Endothelial cell of umbilical vein (primary cell): Measurements from ENCODE around the gene PTH1R. TPM values are rescaled to one million over a fixed set of nuclear protein-coding genes. Genes with fewer than 3 reads are reported as not detected.

Experiments
- BruUV-seq: library from RNA; stranded (reverse); fragments of 400-500 nt; replicated peaks from 2 replicates; lab custom pipeline; 2021; lab: Mats Ljungman, UMichigan
- CTCF ChIA-PET: fragments of 300-600, 350-600 bp; sonication (Branson Sonifier 250); formaldehyde crosslinking; loops from one replicate; lab custom pipeline; 2021; ENCODE audit warnings: antibody characterized with exemption, inconsistent platforms; lab: Charles Lee
- POLR2A ChIA-PET: fragments of 300-600, 350-600 bp; sonication (Branson Sonifier 250); formaldehyde crosslinking; loops from one replicate; lab custom pipeline; 2021; ENCODE audit warnings: antibody characterized with exemption, inconsistent platforms; lab: Charles Lee
- DNase-seq: peaks from one replicate; pipeline ENCODE4 v3.0.0-alpha.2; 2011; ENCODE audit warnings: low read depth, low spot score
- FAIRE-seq: peaks from 2 replicates; lab custom pipeline; 2011; peaks lifted over from hg19 to GRCh38; lab: Jason Lieb, UNC
- H2AFZ ChIP-seq: 2 replicates; pipeline ENCODE4 v1.6.0; 2012; ENCODE audit warnings: low read depth, low read length, control low read depth, inconsistent platforms
- H3K27ac ChIP-seq: 2 replicates; pipeline ENCODE4 v1.5.1; 2011; ENCODE audit warnings: low read depth, mild to moderate bottlenecking, control low read depth, low read length, moderate library complexity; ENCODE audit not compliant: insufficient read depth
- H3K27me3 ChIP-seq, 2 experiments: 2 replicates each; pipeline versions ENCODE4 v1.6.0 to v1.6.1; 2011; ENCODE audit warnings: low read length in 2 of 2, mixed read lengths in 1 of 2; ENCODE audit not compliant: control insufficient read depth in 2 of 2, insufficient read depth in 2 of 2
- H3K36me3 ChIP-seq, 2 experiments: 2 replicates in 1 of 2; 3 replicates in 1 of 2; pipeline ENCODE4 v1.5.1; 2011; ENCODE audit warnings: low read length in 2 of 2, mild to moderate bottlenecking in 1 of 2, moderate library complexity in 1 of 2; ENCODE audit not compliant: control insufficient read depth in 2 of 2, insufficient read depth in 2 of 2; ENCODE audit errors: extremely low read depth in 1 of 2
- H3K4me1 ChIP-seq: 3 replicates; pipeline ENCODE4 v1.5.1; 2011; ENCODE audit warnings: mild to moderate bottlenecking, low read length; ENCODE audit not compliant: control insufficient read depth, insufficient read depth; ENCODE audit errors: extremely low read depth
- H3K4me2 ChIP-seq: 2 replicates; pipeline ENCODE4 v1.6.1; 2011; ENCODE audit warnings: low read length, control low read depth, mixed read lengths; ENCODE audit not compliant: insufficient read depth
- H3K4me3 ChIP-seq, 3 experiments: fragments of 200-600 bp in 1 of 3; sonication (generic), shearing (Covaris generic) in 1 of 3; replicated peaks in 1 of 3; 2 replicates each; pipeline ENCODE4 v1.5.1; 2011 to 2016; ENCODE audit warnings: control low read depth in 3 of 3, low read length in 3 of 3, mild to moderate bottlenecking in 2 of 3, inconsistent platforms in 1 of 3, low read depth in 1 of 3, moderate library complexity in 1 of 3; ENCODE audit not compliant: insufficient read depth in 1 of 3
- H3K79me2 ChIP-seq: 2 replicates; pipeline ENCODE4 v1.6.0; 2012; ENCODE audit warnings: low read length, inconsistent platforms; ENCODE audit not compliant: control insufficient read depth, insufficient read depth
- H3K9ac ChIP-seq: replicated peaks from 2 replicates; pipeline ENCODE3; 2011; ENCODE audit warnings: low read length, control low read depth; ENCODE audit not compliant: insufficient read depth; ENCODE audit errors: extremely low read depth
- H3K9me1 ChIP-seq: replicated peaks from 3 replicates; pipeline ENCODE4 v1.6.0; 2011; ENCODE audit warnings: mild to moderate bottlenecking, low read length; ENCODE audit not compliant: control insufficient read depth, insufficient read depth; ENCODE audit errors: extremely low read depth
- H3K9me3 ChIP-seq: replicated peaks from 2 replicates; pipeline ENCODE4 v1.5.1; 2012; ENCODE audit warnings: low read length, inconsistent platforms; ENCODE audit not compliant: control insufficient read depth, insufficient read depth
- H4K20me1 ChIP-seq: replicated peaks from 2 replicates; pipeline ENCODE3; 2011; ENCODE audit warnings: mild to moderate bottlenecking, low read length; ENCODE audit not compliant: control insufficient read depth, insufficient read depth; ENCODE audit errors: extremely low read depth
- EZH2 ChIP-seq: IDR thresholded peaks from 2 replicates; pipeline ENCODE4 v1.6.1; 2012; ENCODE audit warnings: borderline replicate concordance, low read depth, mild to moderate bottlenecking, moderate library complexity, low read length, inconsistent platforms; ENCODE audit not compliant: severe bottlenecking
- FOS ChIP-seq: IDR thresholded peaks from 2 replicates; pipeline ENCODE4 v1.6.1; 2011; ENCODE audit warnings: mild to moderate bottlenecking, low read length, moderate library complexity, borderline replicate concordance; ENCODE audit not compliant: insufficient read depth
- MYC ChIP-seq: IDR thresholded peaks from one replicate; pipeline ENCODE4 v1.6.1; 2011; ENCODE audit warnings: mild to moderate bottlenecking, low read depth, low read length
- POLR2A ChIP-seq: IDR thresholded peaks from 2 replicates; pipeline ENCODE4 v1.6.1; 2012; ENCODE audit warnings: low read depth, mild to moderate bottlenecking, control low read depth, low read length
- dilution Hi-C: fragments of 300-500 bp; cut with MboI; formaldehyde crosslinking; loops from one replicate; pipeline ENCODE4 v1.15.0; 2019; ENCODE audit warnings: low sequenced_read_pairs; ENCODE audit not compliant: extremely low pct_ligation_motif_present
- intact Hi-C: fragments of 100-400 bp; cut with micrococcal nuclease; formaldehyde crosslinking; loops from one replicate; pipeline ENCODE4 v1.10.0; 2022
- polyA plus RNA-seq, 4 experiments: library from polyadenylated mRNA; depleted of rRNA in 3 of 4; stranded (reverse) in 3 of 4; unstranded in 1 of 4; fragments of >200 nt; gene quantifications; 2 replicates each; pipeline versions ENCODE4 v1.2.1 to v1.2.3, GENCODE V29; 2011 to 2012; ENCODE audit warnings: missing spikeins in 1 of 4
- total RNA-seq: library from RNA; stranded (reverse); gene quantifications from 2 replicates; pipeline ENCODE4 v1.2.3, GENCODE V29; 2021
- TF ChIP-seq, protein P1 (sequence below): IDR thresholded peaks from 2 replicates; pipeline ENCODE4 v1.6.1; 2011; ENCODE audit not compliant: insufficient read depth, insufficient read length
- TF ChIP-seq, protein P2 (sequence below), 2 donors: IDR thresholded peaks; 1 replicate in 1 of 2; 2 replicates in 1 of 2; pipeline ENCODE4 v1.5.1; 2011; ENCODE audit warnings: low read length in 2 of 2, mild to moderate bottlenecking in 2 of 2, moderate library complexity in 2 of 2, control low read depth in 1 of 2, inconsistent platforms in 1 of 2, low read depth in 1 of 2; ENCODE audit not compliant: insufficient read depth in 1 of 2; ENCODE audit errors: extremely low read depth in 1 of 2

The PTH1R gene
- total and polyA plus RNA-seq, 2 donors (not counting 3 experiments of a cell fraction or from before 2014, with no cell fraction given) = 0.08 to 0.46 TPM

DNA sequence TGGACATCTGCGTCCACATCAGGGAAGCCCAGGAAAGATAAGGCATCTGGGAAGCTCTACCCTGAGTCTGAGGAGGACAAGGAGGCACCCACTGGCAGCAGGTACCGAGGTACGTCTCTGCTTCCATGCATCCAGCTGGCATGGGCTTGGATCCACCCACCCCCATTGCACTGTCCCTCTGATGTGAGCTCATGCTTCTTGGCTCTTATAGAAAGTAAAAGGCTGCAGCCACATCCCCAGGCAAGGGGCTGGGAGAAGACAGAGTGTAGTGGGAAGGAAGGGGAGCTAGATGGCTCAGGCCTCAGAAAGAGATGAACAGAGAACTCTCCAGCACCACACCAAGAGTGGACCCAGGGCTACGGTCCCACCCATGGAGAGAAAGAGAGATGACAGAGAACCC lies 18.2 kb downstream of the PTH1R start:
- H3K4me2 ChIP-seq = no peak overlapping the region
- intact Hi-C loops (loop anchor here (1.0 to 10.0 kb wide), 3 partner anchors 29 to 411 kb away; no protein-coding TSS in a partner anchor), dilution Hi-C loops (no loop called here)
- H4K20me1 ChIP-seq = no peaks in the 10 kb centered on the region
- no peak overlapping the region for H3K27ac ChIP-seq
- H3K4me1 ChIP-seq = peaks cover 6% of the 10 kb centered on the region
- H3K27me3 ChIP-seq = no peaks in the 10 kb centered on the region
- H3K9me3 ChIP-seq = no peaks in the 10 kb centered on the region
- ChIA-PET POLR2A (interaction anchor here (0.6 kb wide), 1 partner anchor 77 kb away, joined by 3 read pairs; no protein-coding TSS in a partner anchor), CTCF (interaction anchor here (0.6 to 4.4 kb wide), 15 partner anchors 10 to 232 kb away, joined by 3 to 31 read pairs (median 5); no protein-coding TSS in a partner anchor)
- H3K36me3 ChIP-seq = no peaks in the 10 kb centered on the region
- H2AFZ ChIP-seq = no peak overlapping the region
- no peak for DNase-seq
- FAIRE-seq = no peak
- BruUV-seq = no TSS peak
- H3K9me1 ChIP-seq = no peaks in the 10 kb centered on the region
- H3K9ac ChIP-seq = no peak overlapping the region
- no peak overlapping the region for H3K4me3 ChIP-seq
- H3K79me2 ChIP-seq = no peaks in the 10 kb centered on the region
- TF ChIP-seq, protein P1, sequence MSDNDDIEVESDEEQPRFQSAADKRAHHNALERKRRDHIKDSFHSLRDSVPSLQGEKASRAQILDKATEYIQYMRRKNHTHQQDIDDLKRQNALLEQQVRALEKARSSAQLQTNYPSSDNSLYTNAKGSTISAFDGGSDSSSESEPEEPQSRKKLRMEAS = no peak
- TF ChIP-seq POLR2A (no peak), MYC (no peak), EZH2 (no peak), FOS (no peak)
- TF ChIP-seq, protein P2, sequence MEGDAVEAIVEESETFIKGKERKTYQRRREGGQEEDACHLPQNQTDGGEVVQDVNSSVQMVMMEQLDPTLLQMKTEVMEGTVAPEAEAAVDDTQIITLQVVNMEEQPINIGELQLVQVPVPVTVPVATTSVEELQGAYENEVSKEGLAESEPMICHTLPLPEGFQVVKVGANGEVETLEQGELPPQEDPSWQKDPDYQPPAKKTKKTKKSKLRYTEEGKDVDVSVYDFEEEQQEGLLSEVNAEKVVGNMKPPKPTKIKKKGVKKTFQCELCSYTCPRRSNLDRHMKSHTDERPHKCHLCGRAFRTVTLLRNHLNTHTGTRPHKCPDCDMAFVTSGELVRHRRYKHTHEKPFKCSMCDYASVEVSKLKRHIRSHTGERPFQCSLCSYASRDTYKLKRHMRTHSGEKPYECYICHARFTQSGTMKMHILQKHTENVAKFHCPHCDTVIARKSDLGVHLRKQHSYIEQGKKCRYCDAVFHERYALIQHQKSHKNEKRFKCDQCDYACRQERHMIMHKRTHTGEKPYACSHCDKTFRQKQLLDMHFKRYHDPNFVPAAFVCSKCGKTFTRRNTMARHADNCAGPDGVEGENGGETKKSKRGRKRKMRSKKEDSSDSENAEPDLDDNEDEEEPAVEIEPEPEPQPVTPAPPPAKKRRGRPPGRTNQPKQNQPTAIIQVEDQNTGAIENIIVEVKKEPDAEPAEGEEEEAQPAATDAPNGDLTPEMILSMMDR (IDR thresholded peaks at IDR 0.05; ENCODE audit: extremely low read depth in 1 of 2, insufficient read depth in 1 of 2, low read depth in 1 of 2, low read length in 2 of 2) = no peak
